WI38 (cell line): ENCODE measurements around the gene MSL3.

Experiments
- H3K4me3 ChIP-seq: 2 replicates; pipeline ENCODE4 v1.5.1; 2011; ENCODE audit warnings: low read depth, mild to moderate bottlenecking, control low read depth, low read length
- CTCF ChIP-seq: IDR thresholded peaks from 2 replicates; pipeline ENCODE4 v1.5.1; 2012; ENCODE audit warnings: low read depth, mild to moderate bottlenecking, control low read depth, low read length

The MSL3 gene

GRCh38 chrX:11739776-11740175 is 18.3 kb upstream of the MSL3 start:
- no peak for TF ChIP-seq CTCF
- no peak overlapping the region for H3K4me3 ChIP-seq

GRCh38 chrX:11740794-11741193 is 17.2 kb upstream of the MSL3 start:
- no peak for TF ChIP-seq CTCF

GRCh38 chrX:11741574-11741973 is 16.5 kb upstream of the MSL3 start:
- no peak overlapping the region for H3K4me3 ChIP-seq
- no peak for TF ChIP-seq CTCF

More at GRCh38 chrX:11740794-11741193, 17.2 kb upstream of the MSL3 start:
- no peak overlapping the region for H3K4me3 ChIP-seq

GRCh38 chrX:11745881-11746280 is 12.2 kb upstream of the MSL3 start:
- H3K4me3 ChIP-seq: no peak overlapping the region
- no peak for TF ChIP-seq CTCF

- no peak overlapping the region for H3K4me3 ChIP-seq
- TF ChIP-seq CTCF: no peak
Measured at GRCh38 chrX:11750046-11750445, 8.0 kb upstream of the MSL3 start.

- no peak overlapping the region for H3K4me3 ChIP-seq
- no peak for TF ChIP-seq CTCF
Measured at GRCh38 chrX:11750694-11751093, 7.3 kb upstream of the MSL3 start.

- TF ChIP-seq CTCF: no peak
- H3K4me3 ChIP-seq: no peak overlapping the region
Measured at GRCh38 chrX:11751261-11751660, 6.8 kb upstream of the MSL3 start.

GRCh38 chrX:11753668-11754067 is 4.4 kb upstream of the MSL3 start:
- no peak overlapping the region for H3K4me3 ChIP-seq
- TF ChIP-seq CTCF: no peak
